Esophagus muscularis mucosa (tissue), 4 donors: ENCODE data around the gene PRM2.

Experiments used
- EP300 ChIP-seq: sonication (generic); formaldehyde crosslinking; IDR thresholded peaks from one replicate; pipeline ENCODE4 v1.6.1; 2017; ENCODE audit warnings: antibody characterized with exemption
- POLR2A ChIP-seq: fragments of 450-650 bp; IDR thresholded peaks from one replicate; pipeline ENCODE4 v1.6.1; 2017; ENCODE audit warnings: antibody characterized with exemption, moderate library complexity, mild to moderate bottlenecking, low read depth
- POLR2AphosphoS5 ChIP-seq, 2 donors: sonication (generic); formaldehyde crosslinking; IDR thresholded peaks; one replicate each; pipeline ENCODE4 v1.6.1; 2017; ENCODE audit warnings: antibody characterized with exemption in 2 of 2
- TF ChIP-seq, protein P1 (sequence below), 3 experiments: fragments of 200-600 bp in 2 of 3; fragments of 450-650 bp in 1 of 3; sonication (generic) in 2 of 3; IDR thresholded peaks; one replicate each; pipeline ENCODE4 v1.5.1; 2017 to 2019; ENCODE audit warnings: antibody characterized with exemption in 3 of 3, mild to moderate bottlenecking in 2 of 3, moderate library complexity in 1 of 3

DNA sequence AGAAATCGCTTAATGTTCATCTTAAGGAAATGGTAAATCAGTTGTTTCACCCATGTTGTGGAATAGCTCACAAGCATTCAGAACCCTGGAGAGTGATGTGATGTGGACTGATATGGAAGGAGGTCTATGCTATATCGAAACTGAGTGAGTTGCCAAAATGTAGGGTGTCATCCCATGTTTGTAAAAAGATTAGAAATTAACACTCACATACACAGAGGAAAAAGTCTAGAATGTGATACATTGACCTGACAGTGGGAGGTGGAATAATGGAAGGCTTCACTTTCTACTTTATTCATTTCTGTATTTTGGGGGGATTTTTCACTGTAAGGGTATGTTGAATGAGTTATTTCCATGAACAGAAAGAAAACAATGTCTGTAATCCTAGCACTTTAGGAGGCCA lies 9.6 kb upstream of the PRM2 start:
- TF ChIP-seq, protein P1, sequence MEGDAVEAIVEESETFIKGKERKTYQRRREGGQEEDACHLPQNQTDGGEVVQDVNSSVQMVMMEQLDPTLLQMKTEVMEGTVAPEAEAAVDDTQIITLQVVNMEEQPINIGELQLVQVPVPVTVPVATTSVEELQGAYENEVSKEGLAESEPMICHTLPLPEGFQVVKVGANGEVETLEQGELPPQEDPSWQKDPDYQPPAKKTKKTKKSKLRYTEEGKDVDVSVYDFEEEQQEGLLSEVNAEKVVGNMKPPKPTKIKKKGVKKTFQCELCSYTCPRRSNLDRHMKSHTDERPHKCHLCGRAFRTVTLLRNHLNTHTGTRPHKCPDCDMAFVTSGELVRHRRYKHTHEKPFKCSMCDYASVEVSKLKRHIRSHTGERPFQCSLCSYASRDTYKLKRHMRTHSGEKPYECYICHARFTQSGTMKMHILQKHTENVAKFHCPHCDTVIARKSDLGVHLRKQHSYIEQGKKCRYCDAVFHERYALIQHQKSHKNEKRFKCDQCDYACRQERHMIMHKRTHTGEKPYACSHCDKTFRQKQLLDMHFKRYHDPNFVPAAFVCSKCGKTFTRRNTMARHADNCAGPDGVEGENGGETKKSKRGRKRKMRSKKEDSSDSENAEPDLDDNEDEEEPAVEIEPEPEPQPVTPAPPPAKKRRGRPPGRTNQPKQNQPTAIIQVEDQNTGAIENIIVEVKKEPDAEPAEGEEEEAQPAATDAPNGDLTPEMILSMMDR (IDR thresholded peaks at IDR 0.05), result no peak
- TF ChIP-seq POLR2A (no peak), EP300 (no peak), POLR2AphosphoS5 (IDR thresholded peaks at IDR 0.05) (no peak)
